Astrocyte (in vitro differentiated cells and primary cell): ENCODE measurements around the gene CAGE1. TPM values are rescaled to one million over a fixed set of nuclear protein-coding genes. Genes with fewer than 3 reads are reported as not detected.
A peak's percentile ranks its signal among the peaks of the same experiment; 100 is the strongest.
"Not testable (repeated sequence)": the region's sequence is repeated elsewhere in the genome, so short reads cannot be mapped to it uniquely, and the experiment has no call there.

Experiments
- DNase-seq: peaks from one replicate; pipeline ENCODE4 v3.0.0-alpha.2; 2010; ENCODE audit warnings: low read depth
- FAIRE-seq: peaks from 2 replicates; lab custom pipeline; 2011; peaks lifted over from hg19 to GRCh38; lab: Jason Lieb, UNC
- H2AFZ ChIP-seq: 2 replicates; pipeline ENCODE4 v1.6.0; 2012; ENCODE audit warnings: low read depth, low read length, inconsistent platforms
- H3K27ac ChIP-seq: 2 replicates; pipeline ENCODE4 v1.5.1; 2011; ENCODE audit warnings: low read depth, low read length, inconsistent platforms
- H3K27me3 ChIP-seq: 2 replicates; pipeline ENCODE4 v1.6.0; 2011; ENCODE audit warnings: low read length, inconsistent platforms; ENCODE audit not compliant: insufficient read depth
- H3K36me3 ChIP-seq: 2 replicates; pipeline ENCODE4 v1.5.1; 2011; ENCODE audit warnings: low read length, inconsistent platforms; ENCODE audit not compliant: insufficient read depth
- H3K4me1 ChIP-seq: 2 replicates; pipeline ENCODE4 v1.5.1; 2011; ENCODE audit warnings: low read length, inconsistent platforms; ENCODE audit not compliant: insufficient read depth
- H3K4me2 ChIP-seq: 2 replicates; pipeline ENCODE4 v1.6.0; 2012; ENCODE audit warnings: low read length, inconsistent platforms
- H3K4me3 ChIP-seq: 2 replicates; pipeline ENCODE4 v1.5.1; 2011; ENCODE audit warnings: low read depth, mild to moderate bottlenecking, low read length, inconsistent platforms; ENCODE audit not compliant: insufficient read depth
- H3K79me2 ChIP-seq: 2 replicates; pipeline ENCODE4 v1.6.0; 2012; ENCODE audit warnings: mild to moderate bottlenecking, low read length, inconsistent platforms; ENCODE audit not compliant: insufficient read depth
- H3K9ac ChIP-seq: 2 replicates; pipeline ENCODE4 v1.6.0; 2012; ENCODE audit warnings: mild to moderate bottlenecking, low read length, inconsistent platforms
- H3K9me3 ChIP-seq: 2 replicates; pipeline ENCODE4 v1.5.1; 2012; ENCODE audit warnings: low read depth, mild to moderate bottlenecking, low read length, inconsistent platforms; ENCODE audit not compliant: insufficient read depth
- H4K20me1 ChIP-seq: 2 replicates; pipeline ENCODE4 v1.6.0; 2012; ENCODE audit warnings: low read length, inconsistent platforms; ENCODE audit not compliant: insufficient read depth
- H3K27ac Mint-ChIP-seq: one replicate; pipeline ENCODE4 v1.8.0; 2021; ENCODE audit warnings: mild to moderate bottlenecking, mixed read lengths; ENCODE audit not compliant: unreplicated experiment
- H3K27me3 Mint-ChIP-seq: one replicate; pipeline ENCODE4 v1.8.0; 2021; ENCODE audit warnings: low read depth, mixed read lengths; ENCODE audit not compliant: unreplicated experiment
- H3K36me3 Mint-ChIP-seq: one replicate; pipeline ENCODE4 v1.8.0; 2021; ENCODE audit warnings: low read depth, mixed read lengths; ENCODE audit not compliant: unreplicated experiment
- H3K4me1 Mint-ChIP-seq: one replicate; pipeline ENCODE4 v1.8.0; 2021; ENCODE audit warnings: low read depth, mixed read lengths; ENCODE audit not compliant: unreplicated experiment
- H3K4me3 Mint-ChIP-seq: one replicate; pipeline ENCODE4 v1.8.0; 2021; ENCODE audit warnings: mild to moderate bottlenecking, moderate library complexity, mixed read lengths; ENCODE audit not compliant: unreplicated experiment
- H3K9me3 Mint-ChIP-seq: one replicate; pipeline ENCODE4 v1.8.0; 2021; ENCODE audit warnings: mild to moderate bottlenecking, mixed read lengths; ENCODE audit not compliant: unreplicated experiment
- CTCF ChIP-seq: IDR thresholded peaks from 2 replicates; pipeline ENCODE4 v1.5.1; 2011; ENCODE audit warnings: low read depth, mild to moderate bottlenecking, inconsistent platforms, low read length, moderate library complexity; ENCODE audit not compliant: insufficient read depth
- EZH2 ChIP-seq: IDR thresholded peaks from 2 replicates; pipeline ENCODE4 v1.6.1; 2012; ENCODE audit warnings: mild to moderate bottlenecking, low read length, inconsistent platforms; ENCODE audit not compliant: insufficient read depth
- total RNA-seq: library from RNA; stranded (reverse); gene quantifications from 2 replicates; pipeline ENCODE4 v1.2.1, GENCODE V29; 2021

Gene CAGE1
- total RNA-seq, 1 donor from 2014 or later = 0.30 TPM

DNA sequence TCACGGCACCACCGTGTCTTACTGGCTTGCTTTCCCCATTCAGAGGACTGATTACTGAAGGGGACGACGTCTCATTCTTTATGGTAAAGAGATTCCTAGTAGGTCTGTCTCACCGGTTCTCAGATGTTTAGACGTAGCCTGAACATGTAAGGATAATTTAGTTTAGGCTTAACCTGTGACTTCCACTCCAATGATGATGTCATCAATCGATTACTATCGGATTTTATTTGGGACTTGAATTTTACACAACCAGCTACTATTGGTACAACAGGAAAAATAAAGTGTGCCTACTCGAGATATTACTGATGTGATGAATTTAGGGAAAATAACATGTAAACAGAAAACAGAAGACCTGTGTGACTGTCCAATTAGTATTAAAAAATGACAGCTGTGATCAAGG lies 72.0 kb downstream of the CAGE1 start:
- H3K27me3 ChIP-seq = no peaks in the 10 kb centered on the region
- H3K4me1 ChIP-seq = peaks cover 4% of the 10 kb centered on the region
- H3K27me3 Mint-ChIP-seq = no peaks in the 10 kb centered on the region
- no peak overlapping the region for H3K4me2 ChIP-seq
- no peaks in the 10 kb centered on the region for H4K20me1 ChIP-seq
- no peaks in the 10 kb centered on the region for H3K9me3 Mint-ChIP-seq
- no peak overlapping the region for H3K4me3 ChIP-seq
- peaks cover 5% of the 10 kb centered on the region for H3K79me2 ChIP-seq
- no peak for FAIRE-seq
- H2AFZ ChIP-seq = no peak overlapping the region
- DNase-seq = no peak
- TF ChIP-seq CTCF (no peak), EZH2 (no peak)
- no peaks in the 10 kb centered on the region for H3K36me3 Mint-ChIP-seq
- no peak overlapping the region for H3K4me3 Mint-ChIP-seq
- no peaks in the 10 kb centered on the region for H3K9me3 ChIP-seq
- H3K9ac ChIP-seq = no peak overlapping the region
- H3K36me3 ChIP-seq = no peaks in the 10 kb centered on the region
- no peak overlapping the region for H3K27ac ChIP-seq
- H3K4me1 Mint-ChIP-seq = peaks cover 2% of the 10 kb centered on the region
- H3K27ac Mint-ChIP-seq = peak overlapping the region; percentile 30

- peak overlapping the region; percentile 30 for H3K27ac Mint-ChIP-seq
- peaks cover 11% of the 10 kb centered on the region for H3K79me2 ChIP-seq
- no peaks in the 10 kb centered on the region for H3K36me3 Mint-ChIP-seq
- no peaks in the 10 kb centered on the region for H3K36me3 ChIP-seq
- peaks cover 4% of the 10 kb centered on the region for H4K20me1 ChIP-seq
- H3K27ac ChIP-seq = no peak overlapping the region
- no peak overlapping the region for H3K4me3 Mint-ChIP-seq
- TF ChIP-seq EZH2 (no peak), CTCF (no peak)
- no peaks in the 10 kb centered on the region for H3K9me3 ChIP-seq
- no peak overlapping the region for H2AFZ ChIP-seq
- no peak overlapping the region for H3K4me3 ChIP-seq
- DNase-seq (no peak), FAIRE-seq (no peak)
- H3K9ac ChIP-seq = no peak overlapping the region
- H3K27me3 Mint-ChIP-seq = no peaks in the 10 kb centered on the region
- H3K9me3 Mint-ChIP-seq = no peaks in the 10 kb centered on the region
- no peak overlapping the region for H3K4me2 ChIP-seq
- peaks cover 4% of the 10 kb centered on the region for H3K4me1 ChIP-seq
- peaks cover 2% of the 10 kb centered on the region for H3K4me1 Mint-ChIP-seq
- H3K27me3 ChIP-seq = no peaks in the 10 kb centered on the region
Observed at GRCh38 chr6:7316658-7317533, 72.6 kb downstream of the CAGE1 start.

- H3K9me3 Mint-ChIP-seq = no peaks in the 10 kb centered on the region
- no peak overlapping the region for H3K4me2 ChIP-seq
- H3K36me3 ChIP-seq = no peaks in the 10 kb centered on the region
- H2AFZ ChIP-seq = no peak overlapping the region
- DNase-seq (no peak), FAIRE-seq (no peak)
- peaks cover 4% of the 10 kb centered on the region for H3K4me1 ChIP-seq
- no peak overlapping the region for H3K27ac Mint-ChIP-seq
- H3K4me3 Mint-ChIP-seq = no peak overlapping the region
- no peaks in the 10 kb centered on the region for H3K36me3 Mint-ChIP-seq
- H3K27ac ChIP-seq = no peak overlapping the region
- peaks cover 2% of the 10 kb centered on the region for H3K4me1 Mint-ChIP-seq
- no peaks in the 10 kb centered on the region for H3K27me3 Mint-ChIP-seq
- no peaks in the 10 kb centered on the region for H3K27me3 ChIP-seq
- H4K20me1 ChIP-seq = peaks cover 10% of the 10 kb centered on the region
- no peak for TF ChIP-seq EZH2
- H3K79me2 ChIP-seq = peaks cover 21% of the 10 kb centered on the region
- H3K9ac ChIP-seq = no peak overlapping the region
- H3K9me3 ChIP-seq = no peaks in the 10 kb centered on the region
- H3K4me3 ChIP-seq = no peak overlapping the region
Observed at GRCh38 chr6:7315948-7316365, 73.6 kb downstream of the CAGE1 start.

GRCh38 chr6:7315087-7315947 lies 74.2 kb downstream of the CAGE1 start:
- H3K4me1 Mint-ChIP-seq, DNase-seq, H3K27me3 Mint-ChIP-seq, H3K4me3 ChIP-seq, H3K4me2 ChIP-seq, H3K27ac Mint-ChIP-seq, H3K4me3 Mint-ChIP-seq, FAIRE-seq, H3K9me3 ChIP-seq, H3K36me3 Mint-ChIP-seq, H3K27ac ChIP-seq, H2AFZ ChIP-seq, H3K36me3 ChIP-seq, H3K4me1 ChIP-seq, H3K9ac ChIP-seq, H3K27me3 ChIP-seq, H3K9me3 Mint-ChIP-seq: not testable (repeated sequence)
- H4K20me1 ChIP-seq = peaks cover 16% of the 10 kb centered on the region
- H3K79me2 ChIP-seq = peaks cover 27% of the 10 kb centered on the region
